Upper lobe of right lung (tissue), 1 donor: ENCODE data around the gene ADAMTS3. TPM values are rescaled to one million over a fixed set of nuclear protein-coding genes. Genes with fewer than 3 reads are reported as not detected.

Experiments used
- ATAC-seq: fragments of 200-7000 bp; cut with Tn5 transposase; one replicate; pipeline ENCODE4 v1.9.1; 2020; ENCODE audit warnings: mild to moderate bottlenecking, moderate library complexity
- DNase-seq: peaks from one replicate; pipeline ENCODE4 v3.0.0-alpha.2; 2020
- H3K27ac ChIP-seq: fragments of 200-600 bp; one replicate; pipeline ENCODE4 v1.8.0; 2022
- H3K27me3 ChIP-seq: fragments of 200-600 bp; one replicate; pipeline ENCODE4 v1.8.0; 2022; ENCODE audit warnings: mild to moderate bottlenecking
- H3K36me3 ChIP-seq: fragments of 200-600 bp; one replicate; pipeline ENCODE4 v1.8.0; 2022
- H3K4me1 ChIP-seq: fragments of 200-600 bp; one replicate; pipeline ENCODE4 v1.8.0; 2022
- H3K4me3 ChIP-seq: fragments of 200-600 bp; one replicate; pipeline ENCODE4 v1.8.0; 2022; ENCODE audit warnings: mild to moderate bottlenecking
- H3K9me3 ChIP-seq: fragments of 200-600 bp; one replicate; pipeline ENCODE4 v1.8.0; 2022
- intact Hi-C: fragments of 100-400 bp; cut with DNase I; formaldehyde crosslinking; loops from one replicate; pipeline ENCODE4 v1.11.0; 2022
- long read RNA-seq: library from polyadenylated mRNA; unstranded; transcript quantifications from one replicate; pipeline ENCODE4 v2.0.0, GENCODE V29; 2021
- total RNA-seq: library from RNA; stranded (reverse); fragmentation: NEBNext Ultra II Directional; extraction: Animal tissue kit (Norgen Biotek cat#: 25700); gene quantifications from one replicate; pipeline ENCODE4 v1.2.1, GENCODE V29; 2021
- TF ChIP-seq, protein P1 (sequence below): fragments of 200-600 bp; IDR thresholded peaks from one replicate; pipeline ENCODE4 v1.8.0; 2022; ENCODE audit warnings: antibody characterized with exemption
- donor health status: DM: no; HTN: yes; CAD: no; lungs with severe emphysema.

The ADAMTS3 gene
- 3.6 TPM for total RNA-seq
- long read RNA-seq, partial matches to known transcripts, result 0 of 2 reads
- long read RNA-seq, other reads (novel, unspliced or antisense), result 2 of 2 reads

DNA sequence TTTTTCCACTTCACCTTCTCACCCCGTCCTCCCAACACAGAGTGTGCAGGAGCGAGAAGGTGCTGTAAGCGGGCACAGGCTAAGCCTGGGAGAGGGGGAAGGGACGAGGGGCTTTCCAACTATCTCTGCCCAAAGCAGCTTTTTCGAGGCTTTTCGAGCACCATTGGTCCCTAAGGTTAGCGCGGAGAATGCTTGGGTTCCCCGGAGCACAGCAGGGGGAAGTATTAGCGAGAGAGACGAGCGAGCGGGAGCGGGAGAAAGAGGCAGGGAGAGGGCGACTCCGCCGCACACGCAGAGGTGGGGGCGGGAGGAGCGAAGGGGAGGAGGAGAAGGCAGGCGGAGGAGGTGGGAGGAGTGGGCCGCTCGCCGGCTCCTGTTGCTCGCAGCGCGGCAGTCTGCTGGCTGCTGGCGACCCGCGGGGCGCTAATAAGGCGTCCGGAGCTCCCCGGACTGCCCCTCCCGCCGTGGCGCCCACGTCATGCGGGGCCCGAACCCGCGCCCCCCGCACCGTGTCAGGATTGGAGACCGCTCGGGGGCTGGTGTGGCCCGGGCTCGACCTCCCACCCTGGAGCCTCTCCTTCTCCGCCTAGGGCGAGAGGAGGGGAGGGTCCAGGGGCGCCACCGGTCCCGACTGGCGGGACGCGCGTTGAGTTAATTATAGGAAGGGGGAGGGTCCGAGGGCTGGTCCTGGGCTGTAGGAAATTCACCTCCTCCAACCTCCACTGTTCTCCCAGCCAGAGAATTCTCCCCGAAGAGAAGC is at the start of gene ADAMTS3:
ADAMTS3 (minus strand) TSS at position 263 of the 760 bp plus-strand sequence. CDS start 459 bp downstream, outside the sequence.
- peak; percentile 82 for DNase-seq
- H3K9me3 ChIP-seq, result no peaks in the 10 kb centered on the region
- TF ChIP-seq, protein P1, sequence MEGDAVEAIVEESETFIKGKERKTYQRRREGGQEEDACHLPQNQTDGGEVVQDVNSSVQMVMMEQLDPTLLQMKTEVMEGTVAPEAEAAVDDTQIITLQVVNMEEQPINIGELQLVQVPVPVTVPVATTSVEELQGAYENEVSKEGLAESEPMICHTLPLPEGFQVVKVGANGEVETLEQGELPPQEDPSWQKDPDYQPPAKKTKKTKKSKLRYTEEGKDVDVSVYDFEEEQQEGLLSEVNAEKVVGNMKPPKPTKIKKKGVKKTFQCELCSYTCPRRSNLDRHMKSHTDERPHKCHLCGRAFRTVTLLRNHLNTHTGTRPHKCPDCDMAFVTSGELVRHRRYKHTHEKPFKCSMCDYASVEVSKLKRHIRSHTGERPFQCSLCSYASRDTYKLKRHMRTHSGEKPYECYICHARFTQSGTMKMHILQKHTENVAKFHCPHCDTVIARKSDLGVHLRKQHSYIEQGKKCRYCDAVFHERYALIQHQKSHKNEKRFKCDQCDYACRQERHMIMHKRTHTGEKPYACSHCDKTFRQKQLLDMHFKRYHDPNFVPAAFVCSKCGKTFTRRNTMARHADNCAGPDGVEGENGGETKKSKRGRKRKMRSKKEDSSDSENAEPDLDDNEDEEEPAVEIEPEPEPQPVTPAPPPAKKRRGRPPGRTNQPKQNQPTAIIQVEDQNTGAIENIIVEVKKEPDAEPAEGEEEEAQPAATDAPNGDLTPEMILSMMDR, result no peak
- H3K36me3 ChIP-seq, result no peaks in the 10 kb centered on the region
- no peaks in the 10 kb centered on the region for H3K27me3 ChIP-seq
- H3K27ac ChIP-seq, result peak within 1 kb of the TSS; percentile 67
- peak within 1 kb of the TSS; percentile 64 for H3K4me3 ChIP-seq
- H3K4me1 ChIP-seq, result peaks cover 6% of the 10 kb centered on the region
- ATAC-seq, result peak; percentile 80
- intact Hi-C loops, result no loop called here

DNA sequence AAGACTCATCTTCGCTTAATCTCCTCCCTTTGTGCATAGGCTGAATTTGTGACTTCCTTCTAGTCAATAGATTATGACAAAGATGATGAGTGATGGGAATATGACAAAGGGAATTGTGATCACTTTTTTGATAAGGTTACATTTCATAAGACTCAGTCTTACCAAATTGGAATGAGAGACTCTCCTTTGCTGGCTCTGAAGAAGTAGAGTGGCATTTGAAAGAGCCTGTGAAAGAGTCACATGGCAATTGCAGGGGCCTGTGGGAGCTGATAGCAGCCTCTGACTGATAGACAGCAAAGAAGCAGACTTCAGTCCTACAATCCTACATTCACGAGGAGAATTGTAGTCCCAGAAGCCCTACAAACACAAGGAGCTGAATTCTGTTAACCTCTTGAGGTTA is 44.9 kb upstream of the ADAMTS3 start:
- no peak overlapping the region for H3K27ac ChIP-seq
- no peaks in the 10 kb centered on the region for H3K9me3 ChIP-seq
- TF ChIP-seq, protein P1, result no peak
- intact Hi-C loops, result no loop called here
- DNase-seq (no peak), ATAC-seq (no peak)
- H3K27me3 ChIP-seq, result no peaks in the 10 kb centered on the region
- no peaks in the 10 kb centered on the region for H3K36me3 ChIP-seq
- no peaks in the 10 kb centered on the region for H3K4me1 ChIP-seq
- H3K4me3 ChIP-seq, result no peak overlapping the region

DNA sequence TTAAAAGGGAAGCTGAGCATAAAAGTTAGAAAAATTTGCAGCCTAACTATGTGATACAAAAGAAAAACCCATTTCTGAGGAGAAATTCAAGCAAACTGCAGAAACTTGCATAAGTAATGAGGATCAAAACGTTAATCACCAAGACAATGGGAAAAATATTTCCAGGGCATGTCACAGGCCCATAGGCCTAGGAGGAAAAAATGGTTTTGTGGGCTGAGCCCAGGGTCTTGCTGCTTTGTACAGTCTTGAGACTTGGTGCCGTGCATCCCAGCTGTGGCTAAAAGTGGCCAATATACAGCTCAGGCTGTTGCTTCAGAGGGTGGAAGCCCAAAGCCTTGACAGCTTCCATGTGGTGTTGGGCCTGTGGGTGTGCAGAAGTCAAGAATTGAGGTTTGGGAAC is 37.7 kb upstream of the ADAMTS3 start:
- intact Hi-C loops, result no loop called here
- TF ChIP-seq, protein P1, result no peak
- no peak for DNase-seq
- Histone ChIP-seq H3K27me3 (no peaks in the 10 kb centered on the region), H3K9me3 (no peaks in the 10 kb centered on the region), H3K4me3 (no peak overlapping the region), H3K4me1 (no peaks in the 10 kb centered on the region), H3K27ac (no peak overlapping the region), H3K36me3 (no peaks in the 10 kb centered on the region)
- ATAC-seq, result no peak

DNA sequence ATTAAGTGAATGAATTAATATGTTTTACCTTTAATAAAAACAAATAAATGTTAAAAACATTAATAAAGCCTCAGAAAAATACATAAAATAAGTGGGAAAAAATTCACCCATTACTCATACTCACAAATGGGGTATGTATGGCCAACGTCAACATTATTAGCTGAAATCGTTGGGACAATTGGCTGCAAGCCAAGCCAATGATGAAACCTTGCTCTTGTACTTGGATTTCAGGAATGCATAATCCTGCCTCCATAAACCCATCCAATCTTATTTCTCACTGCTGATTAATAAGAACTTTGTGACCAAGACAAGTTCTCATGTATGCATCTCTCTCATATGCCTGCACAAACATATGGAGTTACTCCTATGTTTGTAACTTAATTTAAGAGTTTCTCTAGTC is 35.3 kb upstream of the ADAMTS3 start:
- no peaks in the 10 kb centered on the region for H3K4me1 ChIP-seq
- H3K4me3 ChIP-seq, result no peak overlapping the region
- H3K36me3 ChIP-seq, result no peaks in the 10 kb centered on the region
- H3K9me3 ChIP-seq, result no peaks in the 10 kb centered on the region
- intact Hi-C loops, result no loop called here
- ATAC-seq (no peak), DNase-seq (no peak)
- TF ChIP-seq, protein P1, result no peak
- no peak overlapping the region for H3K27ac ChIP-seq
- H3K27me3 ChIP-seq, result no peaks in the 10 kb centered on the region

DNA sequence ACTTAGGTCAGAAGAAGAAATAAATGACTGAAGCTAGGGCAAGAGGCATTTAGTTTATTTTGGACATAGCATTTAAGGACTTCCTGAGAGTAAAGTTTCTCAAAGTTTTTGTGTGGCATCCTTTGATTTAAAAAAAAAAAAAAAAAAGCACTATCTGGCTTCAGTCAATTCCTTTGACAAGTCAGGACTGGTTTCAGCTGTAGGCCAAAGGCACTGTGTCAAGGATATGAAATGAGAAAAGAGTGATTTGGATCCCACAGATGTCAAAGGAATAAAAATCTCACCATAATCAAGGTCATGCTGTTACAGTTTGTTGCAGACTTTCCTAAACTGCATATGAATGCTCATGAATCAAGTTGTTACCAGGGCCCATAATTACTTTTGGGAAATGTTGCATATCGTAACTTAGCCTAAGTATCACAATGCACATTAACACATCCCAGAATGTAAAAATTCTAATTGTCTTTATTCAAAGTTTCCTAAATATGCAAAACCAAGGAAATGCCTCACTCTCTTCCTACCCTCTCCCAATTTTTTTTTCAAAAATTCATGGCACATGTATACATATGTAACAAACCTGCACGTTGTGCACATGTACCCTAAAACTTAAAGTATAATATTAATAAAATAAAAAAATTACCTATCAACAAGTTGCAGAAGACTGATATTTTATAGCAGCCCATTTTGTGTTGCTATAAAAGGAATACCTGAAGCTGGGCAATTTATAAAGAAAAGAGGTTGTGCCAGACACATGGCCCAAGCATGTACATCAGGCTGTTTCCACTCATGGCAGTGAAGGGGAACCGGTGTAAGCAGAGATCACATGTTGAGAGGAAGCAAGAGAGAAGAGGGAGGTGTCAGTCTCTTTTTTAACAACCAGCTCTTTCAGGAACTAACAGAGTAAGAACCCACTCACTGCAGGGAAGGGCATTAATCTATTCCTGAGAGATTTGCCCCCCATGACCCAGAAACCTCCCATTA is 33.7 kb upstream of the ADAMTS3 start:
- H3K4me1 ChIP-seq, result no peaks in the 10 kb centered on the region
- ATAC-seq (no peak), DNase-seq (no peak)
- TF ChIP-seq, protein P1, result no peak
- no peaks in the 10 kb centered on the region for H3K36me3 ChIP-seq
- H3K27ac ChIP-seq, result no peak overlapping the region
- intact Hi-C loops, result no loop called here
- no peak overlapping the region for H3K4me3 ChIP-seq
- H3K9me3 ChIP-seq, result no peaks in the 10 kb centered on the region
- no peaks in the 10 kb centered on the region for H3K27me3 ChIP-seq
